GM19035 (cell line): Measurements from ENCODE around the gene PARVB.
"Not testable (repeated sequence)": the region's sequence is repeated elsewhere in the genome, so short reads cannot be mapped to it uniquely, and the experiment has no call there.

Experiments
- ATAC-seq: cut with Tn5 transposase; IDR thresholded peaks from one replicate; pipeline ENCODE4 v1.9.1; 2021; ENCODE audit not compliant: unreplicated experiment

The PARVB gene

DNA sequence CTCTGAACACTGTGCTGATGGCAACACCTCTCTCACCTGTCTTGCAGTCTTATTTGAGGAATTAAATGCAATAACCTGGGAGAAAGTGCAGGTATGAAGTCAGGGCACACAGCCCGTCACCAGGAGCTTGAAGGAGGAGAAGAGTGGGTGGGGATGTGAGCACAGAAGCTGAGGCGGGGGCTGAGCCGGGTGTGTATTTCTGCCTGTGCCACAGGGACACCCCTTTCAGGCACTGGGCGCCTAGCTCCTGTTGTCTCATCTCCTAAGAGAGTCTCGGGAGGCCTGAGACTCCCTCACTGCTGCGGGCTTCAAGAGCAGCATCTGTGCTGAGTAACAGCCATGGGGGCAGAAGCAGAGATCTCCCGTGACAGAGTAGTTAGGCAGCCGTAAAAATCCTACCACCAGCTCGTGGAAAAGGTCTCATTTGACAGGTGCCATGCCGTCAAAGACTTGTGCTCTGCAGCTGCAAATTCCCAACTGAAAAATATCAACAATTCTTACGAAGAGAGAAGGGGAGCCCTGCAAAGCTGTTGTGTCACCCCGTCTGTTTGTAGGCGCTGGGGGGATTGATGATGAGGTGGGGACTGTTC lies 26.8 kb downstream of the PARVB start:
- ATAC-seq, result no peak

DNA sequence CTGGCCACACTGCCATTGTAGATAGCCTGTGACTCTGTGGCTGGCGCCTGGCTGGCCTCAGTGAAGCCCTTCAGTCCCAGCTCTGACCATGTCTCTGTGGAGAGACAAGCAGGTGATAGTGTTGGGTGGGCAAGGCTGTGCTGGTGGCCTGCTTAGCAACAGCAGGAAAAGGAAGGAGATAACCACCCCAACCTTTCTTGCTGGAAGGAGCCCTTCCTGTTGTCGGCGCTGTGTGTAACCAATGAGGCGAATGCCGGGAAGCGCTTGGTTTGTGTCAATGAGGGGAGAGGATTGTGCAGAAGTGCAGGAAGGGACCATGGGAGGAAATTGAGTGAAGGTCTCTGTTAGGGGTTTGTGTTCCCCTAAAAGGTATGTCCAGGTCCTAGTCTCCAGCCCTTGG lies 27.3 kb downstream of the PARVB start:
- ATAC-seq, result no peak

DNA sequence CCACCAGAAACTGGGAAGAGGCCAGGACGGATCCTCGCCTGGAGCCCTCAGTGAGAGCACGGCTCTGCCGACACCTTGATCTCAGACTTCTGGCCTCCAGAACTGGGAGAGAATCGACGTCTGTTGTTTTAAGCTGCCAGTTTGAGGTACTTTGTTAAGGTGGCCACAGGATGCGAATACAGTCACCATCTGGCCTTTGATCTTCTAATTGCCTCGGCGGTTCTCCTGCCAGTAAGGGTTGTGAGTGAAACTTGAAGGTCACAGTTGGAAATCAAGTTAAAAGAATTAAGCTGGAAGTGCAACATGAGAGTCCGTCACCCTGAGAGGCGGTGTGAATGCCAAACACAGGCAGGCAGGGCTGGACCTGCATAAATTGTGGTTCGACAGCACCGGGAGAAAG lies 27.9 kb downstream of the PARVB start:
- no peak for ATAC-seq

DNA sequence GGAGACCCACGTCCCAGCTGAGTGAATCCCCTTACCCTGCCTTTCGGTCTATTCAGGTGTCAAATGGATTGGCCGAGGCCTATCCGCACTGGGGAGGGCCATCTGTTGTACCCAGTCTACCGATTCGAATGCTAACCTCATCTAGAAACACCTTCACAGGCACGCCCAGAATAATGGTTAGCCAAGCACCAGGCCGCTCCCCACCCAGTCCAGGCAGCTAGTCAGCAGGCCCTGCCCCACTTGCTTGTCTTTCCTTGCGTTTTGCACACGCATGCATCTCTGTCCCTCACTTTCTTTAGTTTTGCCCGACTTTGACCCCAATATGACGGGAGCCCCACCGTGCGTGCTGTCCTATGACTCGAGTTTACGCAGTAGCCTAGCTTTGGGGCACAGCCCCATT lies 31.7 kb downstream of the PARVB start:
- ATAC-seq, result no peak

DNA sequence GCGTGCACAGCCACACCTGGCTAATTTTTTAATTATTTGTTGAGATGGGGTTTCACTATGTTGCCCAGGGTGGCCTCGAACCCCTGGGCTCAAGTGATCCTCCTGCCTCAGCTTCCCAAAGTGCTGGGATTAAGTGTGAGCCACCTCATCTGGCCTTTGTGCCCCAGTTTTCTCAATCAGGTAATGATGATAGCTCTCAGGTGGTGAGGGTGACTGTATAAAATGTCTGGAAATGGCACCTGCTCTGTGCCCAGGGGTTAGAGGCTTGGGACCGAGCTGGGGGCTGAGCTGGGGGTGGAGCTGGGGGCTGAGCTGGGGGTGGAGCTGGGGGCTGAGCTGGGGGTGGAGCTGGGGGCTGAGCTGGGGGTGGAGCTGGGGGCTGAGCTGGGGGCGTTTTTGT lies 32.5 kb downstream of the PARVB start:
- ATAC-seq, result not testable (repeated sequence)

DNA sequence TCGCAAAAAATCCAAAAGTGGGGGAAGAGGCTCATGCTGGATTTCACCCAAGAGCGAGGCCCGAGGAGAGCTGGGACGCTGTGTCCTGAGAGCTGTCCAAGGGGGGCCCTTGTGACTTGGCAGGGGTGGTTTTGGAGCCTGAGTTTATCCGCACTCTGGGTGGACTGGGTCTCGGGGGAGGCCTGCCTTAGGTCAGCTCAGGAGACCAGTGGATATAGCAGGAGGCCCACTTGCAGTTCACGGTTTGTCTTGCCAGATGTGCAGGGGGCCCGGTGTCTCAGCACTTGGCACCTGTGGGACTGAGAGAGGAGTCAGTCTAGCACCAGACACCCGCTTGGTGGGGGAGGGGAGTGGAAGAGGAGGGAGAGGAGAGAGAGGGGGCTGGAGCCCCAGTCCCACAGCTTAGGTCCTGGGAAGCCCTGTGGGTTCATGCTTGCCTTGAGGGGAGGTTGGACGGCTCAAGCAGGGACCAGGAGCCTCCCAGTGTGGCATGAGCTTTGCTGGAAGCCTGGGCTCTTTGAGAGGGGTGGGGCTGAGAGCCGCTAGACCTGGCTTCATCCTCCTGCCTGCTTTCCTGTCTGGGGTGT lies 33.4 kb downstream of the PARVB start:
- no peak for ATAC-seq

DNA sequence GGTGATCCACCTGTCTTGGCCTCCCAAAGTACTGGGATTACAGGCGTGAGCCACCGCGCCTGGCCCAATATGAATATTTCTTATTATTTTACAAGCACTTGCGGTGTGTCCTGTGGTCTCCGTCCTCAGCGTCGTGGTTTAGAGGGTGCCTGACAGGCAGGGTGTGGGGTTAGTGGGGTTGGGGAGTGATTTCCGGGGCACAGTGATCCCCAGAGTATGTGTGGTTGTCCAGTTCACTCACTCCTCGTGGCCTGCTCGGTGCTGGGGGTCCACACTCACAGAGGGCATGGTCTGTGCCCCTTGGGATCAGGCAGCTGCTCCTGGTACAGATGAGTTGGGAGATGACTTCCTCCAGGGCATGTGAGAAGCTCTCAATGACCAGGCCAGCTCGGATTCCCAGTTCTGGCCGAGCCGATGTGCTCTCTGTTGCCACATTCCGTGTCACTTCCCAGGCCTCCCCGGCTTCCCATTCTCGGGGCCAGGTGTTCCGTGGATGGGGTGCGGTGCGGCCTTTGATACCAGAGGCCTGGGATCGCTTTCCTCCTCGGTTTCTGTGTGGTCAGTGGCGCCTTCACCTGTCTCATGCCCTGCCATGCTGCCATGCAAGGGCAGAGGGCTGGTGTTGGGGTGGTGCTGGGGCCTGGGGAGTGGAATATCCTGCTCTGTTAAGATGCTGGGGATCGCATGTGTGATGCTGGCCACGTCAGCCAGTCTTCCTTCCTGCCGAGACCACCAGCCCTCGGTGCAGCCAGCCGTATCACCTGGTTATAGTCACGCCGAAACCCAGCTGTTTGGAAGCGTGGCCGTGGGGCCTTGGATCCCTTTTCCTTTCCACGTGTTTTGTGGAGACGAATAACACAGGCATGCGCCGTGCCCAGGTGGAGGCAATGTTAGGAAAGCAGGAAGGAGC lies 39.6 kb downstream of the PARVB start:
- no peak for ATAC-seq

DNA sequence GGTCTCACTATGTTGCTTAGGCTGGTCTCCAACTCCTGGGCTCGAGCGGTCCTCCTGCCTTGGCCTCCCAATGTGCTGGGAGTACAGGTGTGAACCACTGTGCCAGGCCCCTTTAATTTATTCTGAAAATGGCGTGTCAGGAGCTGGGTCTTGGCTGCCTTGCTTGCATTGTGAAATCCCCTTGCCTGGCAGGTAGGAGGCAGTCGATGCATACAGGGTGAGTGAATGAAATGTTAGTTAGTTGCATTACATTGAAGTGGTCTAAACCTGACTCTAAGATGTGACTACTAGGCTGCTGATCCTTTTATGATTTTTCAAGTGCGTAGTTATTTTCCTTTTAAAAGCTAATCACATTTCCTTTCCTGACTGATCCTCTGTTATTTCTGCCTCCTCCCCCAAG lies 42.9 kb downstream of the PARVB start:
- ATAC-seq, result no peak

DNA sequence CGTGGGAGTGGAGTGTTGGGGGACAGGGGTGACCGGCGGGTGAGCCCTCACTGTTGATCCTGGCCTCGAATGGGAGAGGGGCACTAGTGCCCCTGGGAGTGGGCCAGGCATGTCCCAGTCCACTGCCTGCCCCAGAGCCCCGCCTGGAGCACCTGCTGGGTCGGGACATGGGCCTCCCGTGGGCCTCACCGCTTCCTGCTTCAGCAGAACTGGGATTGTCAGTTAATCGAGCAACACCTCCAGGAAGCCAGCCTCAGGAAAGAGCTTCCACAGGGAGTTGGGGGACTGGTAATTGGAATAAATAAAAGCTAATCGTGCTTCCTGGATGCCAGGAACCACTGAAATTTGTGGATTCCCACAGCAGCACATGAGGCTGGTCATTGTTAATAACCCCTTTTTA lies 43.8 kb downstream of the PARVB start:
- no peak for ATAC-seq

DNA sequence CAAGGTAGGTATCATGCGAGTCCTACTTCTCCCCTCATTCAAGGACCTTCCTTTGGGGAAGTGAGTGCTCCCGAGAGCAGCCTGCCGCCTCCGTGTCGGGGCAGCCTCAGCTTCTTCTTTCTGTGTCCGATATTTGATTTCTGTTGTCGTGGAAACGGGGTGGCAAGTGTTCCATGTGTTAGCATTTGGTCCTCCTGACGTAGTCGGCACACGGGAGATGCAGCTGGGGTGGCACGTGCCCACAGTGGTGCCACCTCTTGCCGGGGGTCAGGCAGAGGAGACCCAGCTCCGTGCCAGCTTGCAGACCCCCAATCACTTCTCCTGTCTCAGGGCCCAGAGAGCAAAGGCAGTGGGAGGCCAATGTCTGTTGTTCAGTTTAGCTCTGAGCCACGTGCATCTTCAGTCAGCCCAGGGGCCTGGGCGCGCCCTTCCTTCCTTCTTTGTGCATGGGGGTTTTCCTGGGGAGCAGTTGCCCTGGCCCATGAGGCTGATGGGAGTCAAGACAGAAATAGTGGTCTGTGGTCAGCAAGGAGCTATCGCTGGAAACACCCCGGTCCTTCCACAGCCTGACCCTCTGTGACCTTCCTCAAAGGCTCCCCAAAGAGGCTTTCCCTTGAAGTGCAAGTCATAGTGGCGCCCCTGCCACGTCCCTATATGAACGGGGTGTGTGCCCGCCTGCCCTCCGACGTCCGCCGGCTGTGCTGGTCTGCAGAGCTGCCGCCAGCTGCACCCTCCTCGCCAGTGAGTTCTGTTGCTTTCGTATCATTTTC lies 44.5 kb downstream of the PARVB start:
- ATAC-seq, result no peak

DNA sequence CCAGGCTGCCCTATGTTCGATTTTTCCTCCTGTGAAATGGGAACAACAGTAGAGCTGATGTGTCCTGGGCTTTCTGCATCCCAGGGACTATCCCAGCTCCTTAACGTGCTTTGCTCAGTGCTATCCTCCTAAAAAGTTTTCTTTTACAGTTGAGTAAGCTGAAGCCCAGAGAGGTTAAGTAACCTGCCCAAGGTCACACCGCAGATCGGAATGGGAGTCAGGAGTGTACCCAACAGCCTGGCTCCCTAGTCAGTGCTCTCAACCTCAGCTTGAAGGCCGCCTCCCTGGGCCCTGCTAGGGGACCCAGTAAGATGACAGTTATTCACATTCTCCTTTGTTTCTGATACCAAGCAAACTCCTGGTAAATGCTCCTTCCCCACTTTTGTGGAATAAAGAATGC lies 45.9 kb downstream of the PARVB start:
- no peak for ATAC-seq

DNA sequence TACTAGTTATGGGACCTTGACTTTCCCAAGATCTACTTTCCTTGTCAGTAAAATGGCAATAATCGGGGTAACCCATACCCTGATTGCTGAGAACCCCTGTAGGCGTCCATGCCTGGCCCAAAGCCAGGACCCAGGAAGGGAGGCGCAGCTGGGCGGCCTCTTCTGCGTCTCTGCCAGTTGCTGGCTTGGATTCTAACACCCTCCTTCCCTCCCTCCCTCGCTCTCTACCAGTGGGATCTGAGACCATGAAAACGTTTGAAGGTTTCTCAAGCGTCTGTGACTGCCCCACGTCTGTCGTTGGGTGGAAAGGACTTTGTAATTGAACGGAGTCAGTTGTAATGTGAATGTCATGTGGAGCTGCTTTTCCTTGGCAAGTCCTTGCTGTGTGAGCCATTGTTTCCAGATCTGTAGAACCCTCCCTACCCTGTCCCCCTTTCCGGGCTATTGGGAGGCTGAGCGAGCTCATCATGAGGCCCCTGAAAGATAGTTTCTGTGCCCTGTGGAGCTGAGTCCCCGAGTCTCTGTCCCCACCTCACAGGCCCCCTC lies 47.8 kb downstream of the PARVB start:
- ATAC-seq, result no peak

DNA sequence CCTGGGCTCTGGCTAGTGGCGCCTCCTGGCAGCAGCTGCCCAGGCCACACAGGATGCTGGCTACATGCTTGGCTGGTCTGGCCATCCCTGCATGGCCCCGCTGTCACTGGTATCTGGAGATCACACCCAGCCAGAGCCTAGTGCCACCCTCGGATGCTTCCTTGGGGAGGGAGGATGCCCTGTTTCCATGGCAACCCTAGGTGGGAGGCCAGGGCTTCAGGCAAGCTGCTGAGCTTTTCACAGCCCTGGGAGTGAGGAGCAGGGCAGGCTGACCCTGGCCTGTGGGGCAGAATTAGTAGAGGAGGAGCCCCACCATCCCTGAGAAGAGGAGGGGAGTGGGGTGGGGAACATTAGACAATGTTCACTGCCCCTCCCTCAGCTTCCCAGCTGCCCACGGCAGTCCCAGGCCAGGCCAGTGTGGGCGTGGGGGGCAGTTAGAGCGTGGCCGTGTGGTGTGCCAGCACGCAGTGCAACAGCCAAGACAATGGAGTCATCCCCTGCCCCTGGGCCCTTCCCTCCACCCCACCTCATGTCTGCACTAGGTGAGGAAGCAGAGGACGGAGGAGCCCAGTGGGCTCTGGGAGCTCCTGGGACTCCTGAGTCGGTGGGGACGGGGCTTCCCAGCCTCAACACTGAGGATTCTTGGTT lies 50.4 kb downstream of the PARVB start:
- ATAC-seq, result no peak

DNA sequence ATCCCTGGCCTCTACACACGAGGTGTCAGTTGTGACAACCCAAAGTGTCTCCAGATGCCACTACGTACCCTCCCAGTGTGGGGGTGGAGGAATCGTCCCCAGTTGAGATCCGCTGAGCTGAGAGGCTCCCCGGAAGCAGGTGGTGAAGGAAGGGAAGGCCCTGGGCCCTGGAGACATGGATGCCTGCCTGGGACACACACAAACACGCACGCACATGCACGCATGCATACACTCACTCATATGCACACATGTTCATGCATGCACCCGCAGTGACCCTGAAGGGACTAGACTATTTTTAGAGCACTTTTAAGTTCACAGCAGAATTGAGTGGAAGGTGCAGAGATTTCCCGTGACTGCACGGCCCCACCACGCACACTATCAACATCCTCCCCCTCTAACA lies 50.9 kb downstream of the PARVB start:
- no peak for ATAC-seq

DNA sequence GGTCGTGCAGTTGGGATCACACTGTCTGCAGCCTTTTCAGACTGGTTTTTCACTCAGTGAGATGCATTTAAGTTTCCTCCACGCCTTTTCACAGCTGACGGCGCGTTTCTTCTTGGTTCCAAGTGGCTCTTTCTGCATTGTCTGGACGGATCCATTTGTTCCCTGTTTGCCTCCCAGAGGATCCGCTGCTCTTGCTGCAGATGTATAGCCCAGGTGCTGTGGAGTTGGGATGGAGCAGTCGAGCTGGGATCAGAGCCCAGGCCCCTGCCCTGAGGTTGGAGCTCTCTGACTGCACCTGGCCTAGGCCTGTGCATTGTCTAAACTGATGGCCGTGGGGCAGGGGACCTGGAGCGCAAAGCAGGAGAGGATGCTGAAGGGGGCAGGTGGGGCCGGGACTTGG lies 51.6 kb downstream of the PARVB start:
- no peak for ATAC-seq

DNA sequence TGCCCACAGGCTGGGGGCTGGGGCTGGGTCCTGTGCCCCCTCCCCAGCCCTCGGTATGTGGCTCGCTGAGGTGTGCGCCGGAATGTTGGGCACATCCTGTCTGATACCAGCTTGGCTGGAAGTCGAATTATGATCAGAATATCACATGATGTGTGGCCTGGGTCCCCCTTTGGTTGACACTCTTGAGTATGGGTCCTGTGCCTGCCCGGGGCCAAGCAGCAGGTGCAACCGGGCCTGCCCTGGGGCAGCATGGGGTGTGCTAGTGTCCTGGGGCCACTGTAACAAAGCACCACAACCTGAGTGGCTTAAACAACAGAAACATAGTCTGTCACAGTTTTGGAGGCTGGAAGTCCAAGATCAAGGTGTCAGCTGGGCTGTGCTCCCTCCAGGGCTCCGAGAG lies 52.7 kb downstream of the PARVB start:
- ATAC-seq, result no peak

DNA sequence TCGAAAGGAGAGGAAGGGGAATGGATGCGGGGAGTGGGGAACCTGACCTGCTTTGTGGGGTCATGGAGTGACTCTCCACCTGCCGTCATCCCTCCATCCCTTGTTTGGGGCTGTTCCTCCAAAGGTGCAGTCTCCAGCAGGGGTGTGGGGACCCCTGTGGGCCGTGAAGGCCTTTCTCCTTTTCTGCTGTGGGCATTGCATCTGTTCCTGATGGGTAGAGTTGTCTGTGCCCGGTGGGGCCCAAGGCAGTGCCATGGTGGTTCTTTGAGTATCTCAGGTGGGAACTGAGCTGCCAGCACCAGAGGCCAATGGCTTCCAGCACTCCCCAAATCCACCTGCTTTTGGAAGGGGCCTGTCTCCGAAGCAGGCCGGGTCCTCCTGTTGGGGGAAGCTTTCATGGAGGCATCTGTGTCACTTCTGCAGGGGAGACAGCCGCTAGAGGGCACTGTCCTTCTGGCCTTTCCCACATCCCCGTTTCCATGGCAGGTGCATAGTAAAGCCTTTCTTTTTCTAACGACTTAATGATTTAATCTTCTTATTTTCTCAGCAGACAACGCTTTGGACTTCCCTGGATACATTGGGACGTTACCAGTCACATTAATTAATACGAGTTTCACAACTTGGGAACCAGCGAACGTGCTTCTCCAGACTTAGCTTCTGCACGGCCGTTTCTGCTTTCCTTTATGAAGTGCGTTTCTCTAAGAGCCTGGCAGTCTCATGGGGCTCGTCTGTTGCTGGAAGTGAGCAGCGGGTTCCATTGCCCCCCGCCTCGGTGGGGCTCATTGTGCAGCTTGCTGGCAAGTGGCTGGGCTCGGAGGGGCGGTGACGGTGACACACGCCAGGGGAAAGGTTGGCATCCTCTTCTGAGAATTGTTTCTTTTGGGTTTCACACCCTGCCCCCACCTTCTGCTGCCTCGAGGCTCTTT lies 57.1 kb downstream of the PARVB start:
- no peak for ATAC-seq

DNA sequence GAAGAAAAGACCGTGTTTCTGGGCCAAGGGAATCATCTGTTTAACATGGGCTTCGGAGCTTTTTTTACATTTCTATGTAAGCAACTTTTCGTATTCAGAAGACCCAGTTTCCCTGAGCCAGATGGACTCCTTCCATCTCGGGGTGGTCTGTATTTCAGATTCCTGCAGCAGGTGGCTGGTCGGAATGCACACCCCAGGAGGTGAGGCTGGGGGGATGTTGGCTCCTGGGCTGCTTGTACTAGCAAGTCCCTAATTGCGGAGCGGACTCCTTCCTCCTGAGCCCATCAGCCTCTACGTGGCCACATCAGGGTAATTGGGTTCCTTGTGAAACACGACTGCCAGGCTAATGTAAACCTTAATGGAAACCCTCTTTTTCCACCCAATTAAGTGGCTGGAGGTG lies 58.7 kb downstream of the PARVB start:
- no peak for ATAC-seq

DNA sequence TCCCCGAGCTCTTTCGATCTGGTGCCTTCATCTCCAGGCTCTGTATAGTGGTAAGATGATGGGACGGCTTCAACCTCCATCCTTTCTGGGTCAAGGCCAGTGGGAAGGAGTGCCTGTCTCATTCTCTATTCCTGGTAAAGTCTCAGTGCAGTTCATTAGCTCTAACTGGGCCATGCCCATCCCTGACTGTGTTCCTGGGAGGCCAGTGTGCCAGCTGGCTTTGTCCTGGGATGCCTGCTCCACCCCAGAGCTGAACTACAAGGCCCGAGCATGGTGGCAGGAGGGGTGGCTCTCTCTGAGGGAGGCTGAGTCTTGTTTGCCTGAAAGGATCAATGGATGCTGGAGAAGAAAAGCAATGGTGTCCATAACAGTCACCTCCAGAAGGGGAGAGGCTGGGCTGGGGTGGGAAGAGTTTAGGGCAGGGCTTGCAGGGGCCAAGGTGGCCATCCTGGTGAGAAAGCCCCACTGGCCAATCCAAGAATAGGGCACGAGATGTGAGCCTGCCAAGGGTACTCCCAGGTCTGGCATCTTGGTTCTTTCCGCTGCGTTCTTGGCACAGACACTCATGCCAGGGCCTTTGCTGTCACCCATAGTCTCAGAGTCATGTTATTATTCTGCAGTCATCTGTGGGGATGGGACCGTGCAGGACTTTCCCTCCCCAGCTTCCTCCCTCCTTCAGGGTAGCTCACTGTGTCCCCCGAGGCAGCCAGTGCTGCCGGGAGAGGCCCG lies 60.1 kb downstream of the PARVB start:
- ATAC-seq, result no peak
